ENCODE results near the gene GAMT.

GAMT gene

GRCh38 chr19:1401138-1401888 lies at the start of gene GAMT:
GAMT (minus strand) TSS chr19:1401542; CDS start chr19:1401476, 66 bp downstream.
- peak; percentile 62 for DNase-seq

GRCh38 chr19:1449467-1450442 lies 48.4 kb upstream of the GAMT start, which contains the start of gene APC2:
APC2 (plus strand) TSS chr19:1450121; CDS start chr19:1453002, 2,881 bp downstream.
- peak; percentile 45 for DNase-seq

- DNase-seq = no peak
Observed at GRCh38 chr19:1447944-1448343, 46.6 kb upstream of the GAMT start.

GRCh38 chr19:1447504-1447903 lies 46.2 kb upstream of the GAMT start:
- DNase-seq = no peak

GRCh38 chr19:1446713-1447481 lies 45.6 kb upstream of the GAMT start:
- peak; percentile 35 for DNase-seq

- DNase-seq = no peak
Observed at GRCh38 chr19:1445932-1446712, 44.8 kb upstream of the GAMT start.

GRCh38 chr19:1445185-1445931 lies 44.0 kb upstream of the GAMT start:
- peak; percentile 82 for DNase-seq

GRCh38 chr19:1441677-1442438 lies 40.5 kb upstream of the GAMT start:
- DNase-seq = no peak

- DNase-seq = no peak
Observed at GRCh38 chr19:1441022-1441426, 39.7 kb upstream of the GAMT start.

GRCh38 chr19:1440418-1440801 lies 39.1 kb upstream of the GAMT start:
- no peak for DNase-seq

GRCh38 chr19:1439525-1440417 lies 38.4 kb upstream of the GAMT start:
- peak; percentile 37 for DNase-seq

- no peak for DNase-seq
Observed at GRCh38 chr19:1438933-1439354, 37.6 kb upstream of the GAMT start.

- peak; percentile 96 for DNase-seq
Observed at GRCh38 chr19:1438035-1438932, 36.9 kb upstream of the GAMT start, which contains the start of gene RPS15. RPS15 (plus strand) TSS chr19:1438396; CDS start chr19:1438426, 30 bp downstream.

GRCh38 chr19:1437609-1438008 lies 36.3 kb upstream of the GAMT start:
- no peak for DNase-seq

- DNase-seq = no peak
Observed at GRCh38 chr19:1435378-1435989, 34.1 kb upstream of the GAMT start.

- DNase-seq = no peak
Observed at GRCh38 chr19:1434577-1435060, 33.3 kb upstream of the GAMT start.

GRCh38 chr19:1434040-1434366 lies 32.7 kb upstream of the GAMT start:
- DNase-seq = no peak

Data from CD4-positive, alpha-beta T cell treated with Interleukin-10 for 1 hour (primary cell).